Neural cell (in vitro differentiated cells): ENCODE measurements around the gene HTR2B. TPM values are rescaled to one million over a fixed set of nuclear protein-coding genes. Genes with fewer than 3 reads are reported as not detected.

Source experiments
- H2AFZ ChIP-seq: fragments of 200-600, 300-800 bp; sonication (generic), shearing (Covaris generic); 2 replicates; pipeline ENCODE4 v1.6.0; 2014; ENCODE audit warnings: low read depth, mild to moderate bottlenecking, antibody characterized with exemption, low read length, moderate library complexity
- H3F3A ChIP-seq: fragments of 200-600 bp; shearing (Covaris generic); 2 replicates; pipeline ENCODE4 v1.6.1; 2016; ENCODE audit warnings: mild to moderate bottlenecking, moderate library complexity, mixed read lengths, antibody characterized with exemption, low read length; ENCODE audit not compliant: insufficient read depth, poor library complexity, severe bottlenecking
- H3K27ac ChIP-seq: fragments of 200-600, 300-800 bp; sonication (generic), shearing (Covaris generic); 2 replicates; pipeline ENCODE4 v1.5.1; 2014; ENCODE audit warnings: mild to moderate bottlenecking, low read length, moderate library complexity
- H3K27me3 ChIP-seq: fragments of 300-800, 200-600 bp; sonication (generic), shearing (Covaris generic); 2 replicates; pipeline ENCODE4 v1.6.0; 2014; ENCODE audit warnings: mild to moderate bottlenecking, low read depth, low read length, moderate library complexity; ENCODE audit not compliant: insufficient read depth
- H3K36me3 ChIP-seq: fragments of 300-800, 200-600 bp; sonication (generic), shearing (Covaris generic); 2 replicates; pipeline ENCODE4 v1.5.1; 2014; ENCODE audit warnings: mild to moderate bottlenecking, antibody characterized with exemption, low read length, moderate library complexity; ENCODE audit not compliant: insufficient read depth
- H3K4me2 ChIP-seq: fragments of 300-800, 200-600 bp; sonication (generic), shearing (Covaris generic); 2 replicates; pipeline ENCODE4 v1.6.0; 2014; ENCODE audit warnings: mild to moderate bottlenecking, low read length
- H3K4me3 ChIP-seq: fragments of 300-800, 200-600 bp; sonication (generic), shearing (Covaris generic); 2 replicates; pipeline ENCODE4 v1.5.1; 2014; ENCODE audit warnings: mild to moderate bottlenecking, low read length, moderate library complexity
- H3K79me2 ChIP-seq: fragments of 200-600 bp; shearing (Covaris generic); replicated peaks from 2 replicates; pipeline ENCODE4 v1.6.0; 2014; ENCODE audit warnings: mild to moderate bottlenecking, low read length, moderate library complexity; ENCODE audit not compliant: insufficient read depth
- H3K9ac ChIP-seq: fragments of 300-800, 200-600 bp; sonication (generic), shearing (Covaris generic); 2 replicates; pipeline ENCODE4 v1.6.1; 2016; ENCODE audit warnings: mild to moderate bottlenecking, low read length, mixed read lengths
- H3K9me2 ChIP-seq: fragments of 200-600 bp; shearing (Covaris generic); 2 replicates; pipeline ENCODE4 v1.6.1; 2016; ENCODE audit warnings: mild to moderate bottlenecking, low read length, mixed read lengths; ENCODE audit not compliant: insufficient read depth
- H3K9me3 ChIP-seq: fragments of 200-600, 300-800 bp; sonication (generic), shearing (Covaris generic); 2 replicates; pipeline ENCODE4 v1.6.1; 2016; ENCODE audit warnings: mild to moderate bottlenecking, mixed run types, low read length, moderate library complexity, mixed read lengths
- H4K20me1 ChIP-seq: fragments of 200-600 bp; shearing (Covaris generic); 2 replicates; pipeline ENCODE4 v1.6.1; 2016; ENCODE audit warnings: mild to moderate bottlenecking, mixed run types; ENCODE audit not compliant: insufficient read depth
- CTCF ChIP-seq: fragments of 450-650 bp; IDR thresholded peaks from 2 replicates; pipeline ENCODE4 v1.5.1; 2014; ENCODE audit warnings: antibody characterized with exemption, mild to moderate bottlenecking, moderate library complexity; ENCODE audit not compliant: poor library complexity, severe bottlenecking
- EP300 ChIP-seq: fragments of 450-650 bp; conservative IDR thresholded peaks from 2 replicates; pipeline ENCODE4 v1.6.1; 2014; ENCODE audit warnings: antibody characterized with exemption, mild to moderate bottlenecking, moderate library complexity; ENCODE audit not compliant: poor library complexity, severe bottlenecking
- EZH2 ChIP-seq: fragments of 200-600, 300-800 bp; shearing (Covaris generic), sonication (generic); IDR thresholded peaks from 2 replicates; pipeline ENCODE4 v1.6.1; 2014; ENCODE audit warnings: antibody characterized with exemption, low read length, borderline replicate concordance, mild to moderate bottlenecking; ENCODE audit not compliant: insufficient read depth, poor library complexity, severe bottlenecking
- MXI1 ChIP-seq: fragments of 450-650 bp; conservative IDR thresholded peaks from 2 replicates; pipeline ENCODE4 v1.6.1; 2014; ENCODE audit warnings: antibody characterized with exemption, mild to moderate bottlenecking; ENCODE audit not compliant: poor library complexity, severe bottlenecking
- POLR2AphosphoS5 ChIP-seq: IDR thresholded peaks from 2 replicates; pipeline ENCODE4 v1.6.1; 2012
- RAD21 ChIP-seq: fragments of 450-650 bp; conservative IDR thresholded peaks from 2 replicates; pipeline ENCODE4 v1.6.1; 2014; ENCODE audit warnings: antibody characterized with exemption, mild to moderate bottlenecking, moderate library complexity
- REST ChIP-seq: IDR thresholded peaks from 2 replicates; pipeline ENCODE4 v1.6.1; 2012; ENCODE audit warnings: borderline replicate concordance
- SMC3 ChIP-seq: fragments of 450-650 bp; conservative IDR thresholded peaks from 2 replicates; pipeline ENCODE4 v1.6.1; 2014; ENCODE audit warnings: antibody characterized with exemption, mild to moderate bottlenecking, moderate library complexity; ENCODE audit not compliant: poor library complexity
- TAF1 ChIP-seq: IDR thresholded peaks from 2 replicates; pipeline ENCODE4 v1.6.1; 2012; ENCODE audit warnings: low read depth
- polyA minus RNA-seq: library from RNA; depleted of rRNA, polyadenylated mRNA; stranded (reverse); fragments of >200 nt; gene quantifications from 2 replicates; pipeline ENCODE4 v1.2.3, GENCODE V29; 2014
- polyA plus RNA-seq: library from polyadenylated mRNA; depleted of rRNA; stranded (reverse); fragments of >200 nt; gene quantifications from 2 replicates; pipeline ENCODE4 v1.2.3, GENCODE V29; 2014

Gene HTR2B
- 0.64 TPM in 1 of 2 replicates, not detected in the other for polyA plus RNA-seq
- not detected in 2 replicates for polyA minus RNA-seq

DNA sequence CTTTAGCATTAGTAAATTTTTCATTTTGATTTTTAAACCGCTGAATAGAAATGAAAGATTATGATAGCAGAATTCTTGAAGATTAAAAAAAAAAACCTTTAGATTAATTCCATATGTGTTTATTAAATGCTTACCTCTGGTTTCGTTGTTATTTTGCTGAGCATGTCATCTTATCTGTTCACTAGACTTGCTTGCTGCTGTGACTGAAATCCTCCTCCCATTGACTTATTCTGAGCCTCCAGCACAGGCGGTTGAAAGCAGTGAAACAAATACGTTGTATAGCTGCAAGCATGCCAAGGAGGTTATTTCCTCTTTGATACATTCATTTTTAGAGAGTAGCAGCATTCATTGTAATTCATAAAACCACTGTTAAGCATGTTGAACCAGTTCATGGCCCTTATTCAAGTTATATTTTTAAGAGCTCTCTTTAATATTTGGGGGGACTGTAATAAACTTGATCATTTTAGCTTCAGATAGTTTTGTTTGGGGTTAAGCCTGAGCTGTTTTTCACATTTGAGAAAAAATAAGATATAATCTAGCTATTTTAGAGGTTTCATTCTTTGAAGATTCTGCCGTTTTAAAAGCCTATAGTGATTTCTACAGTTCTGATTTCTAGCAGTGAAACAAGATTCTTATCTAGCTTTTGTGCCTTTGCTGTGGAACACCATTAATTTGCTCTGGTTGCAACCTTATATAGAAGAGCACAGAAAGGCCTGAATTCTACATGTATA, at the start of gene HTR2B:
TSS of gene HTR2B (minus strand) at position 205 of the 731 bp plus-strand sequence. CDS start 1,278 bp downstream, outside the sequence.
- no peak for TF ChIP-seq TAF1
- no peak for TF ChIP-seq REST
- no peak for TF ChIP-seq CTCF
- no peak for TF ChIP-seq MXI1
- TF ChIP-seq RAD21: no peak
- no peak for TF ChIP-seq EZH2
- no peak for TF ChIP-seq SMC3
- TF ChIP-seq POLR2AphosphoS5: no peak
- TF ChIP-seq EP300: no peak
- Histone ChIP-seq H3K9me3 (no peaks in the 10 kb centered on the region), H3K27me3 (no peaks in the 10 kb centered on the region), H3K79me2 (no peaks in the 10 kb centered on the region), H3K36me3 (no peaks in the 10 kb centered on the region), H3K9ac (no peak within 1 kb of the TSS), H3K27ac (no peak within 1 kb of the TSS), H2AFZ (no peak within 1 kb of the TSS), H3K4me2 (no peak within 1 kb of the TSS), H3K4me3 (no peak within 1 kb of the TSS), H3F3A (no peaks in the 10 kb centered on the region), H4K20me1 (no peaks in the 10 kb centered on the region), H3K9me2 (no peaks in the 10 kb centered on the region)

- no peaks in the 10 kb centered on the region for H3K9me3 ChIP-seq
- H2AFZ ChIP-seq: no peak overlapping the region
- H3K4me3 ChIP-seq: no peak overlapping the region
- no peaks in the 10 kb centered on the region for H3F3A ChIP-seq
- H3K9ac ChIP-seq: no peak overlapping the region
- TF ChIP-seq POLR2AphosphoS5: no peak
- no peak for TF ChIP-seq MXI1
- TF ChIP-seq RAD21: no peak
- no peak for TF ChIP-seq TAF1
- no peak for TF ChIP-seq SMC3
- TF ChIP-seq EZH2: no peak
- TF ChIP-seq CTCF: no peak
- no peak for TF ChIP-seq REST
- no peak for TF ChIP-seq EP300
- no peak overlapping the region for H3K4me2 ChIP-seq
- no peaks in the 10 kb centered on the region for H3K27me3 ChIP-seq
- H3K36me3 ChIP-seq: no peaks in the 10 kb centered on the region
- H3K27ac ChIP-seq: no peak overlapping the region
- H3K79me2 ChIP-seq: no peaks in the 10 kb centered on the region
- no peaks in the 10 kb centered on the region for H3K9me2 ChIP-seq
- H4K20me1 ChIP-seq: no peaks in the 10 kb centered on the region
Measured at GRCh38 chr2:231174211-231174651, 49.4 kb upstream of the HTR2B start.
